ENCODE measurements around the gene ETV3.

DNA sequence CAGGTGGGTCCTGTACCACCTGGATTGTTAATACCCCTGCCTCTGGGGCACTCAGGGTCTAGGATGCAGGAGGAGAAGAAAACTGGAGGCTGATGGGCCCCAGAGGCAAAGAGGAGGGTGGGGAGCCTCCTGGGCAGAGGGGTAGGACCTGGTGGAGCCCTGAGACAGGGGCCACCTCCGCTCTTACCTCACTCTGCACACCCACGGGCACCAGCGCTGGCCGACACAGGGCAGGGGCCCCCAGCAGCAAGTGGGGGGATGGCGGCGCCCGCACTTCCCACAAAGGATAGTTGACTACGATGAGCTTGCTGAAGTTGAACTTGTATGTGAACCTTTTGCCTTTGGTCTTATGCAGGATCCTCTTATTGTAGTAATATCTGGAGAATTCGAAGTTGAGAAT, 39.7 kb downstream of the ETV3 start:
- TF ChIP-seq EZH2phosphoT487 (IDR thresholded peaks at IDR 0.05; ENCODE audit: insufficient read depth, low read depth), result no peak
- TF ChIP-seq EZH2 (IDR thresholded peaks at IDR 0.05; ENCODE audit: insufficient read depth, poor library complexity, severe bottlenecking), result no peak

Measured in GM23248 (cell line).